CD4-positive, alpha-beta T cell (primary cell): ENCODE data around the gene PRDM16. TPM values are rescaled to one million over a fixed set of nuclear protein-coding genes. Genes with fewer than 3 reads are reported as not detected.

ENCODE experiments used
- ATAC-seq: fragments of 200-7000 bp; cut with Tn5 transposase; one replicate; pipeline ENCODE4 v1.10.0; 2022; ENCODE audit warnings: mild to moderate bottlenecking; ENCODE audit not compliant: poor library complexity
- CTCF ChIA-PET: fragments of 350-600 bp; sonication (Branson Sonifier 250); formaldehyde crosslinking; loops from one replicate; lab custom pipeline; 2021; ENCODE audit warnings: antibody characterized with exemption, inconsistent platforms; lab: Charles Lee
- POLR2A ChIA-PET: fragments of 350-600 bp; sonication (Branson Sonifier 250); formaldehyde crosslinking; loops from one replicate; lab custom pipeline; 2021; ENCODE audit warnings: antibody characterized with exemption, inconsistent platforms; lab: Charles Lee
- DNase-seq, 14 experiments: peaks; one replicate each; pipeline ENCODE4 v3.0.0-alpha.2; 2013 to 2020; ENCODE audit warnings: mixed read lengths in 2 of 14
- H3K27ac ChIP-seq, 2 donors: one replicate each; pipeline versions ENCODE4 v1.5.1 to v1.7.0; 2013; ENCODE audit warnings: low read length in 2 of 2, low read depth in 1 of 2, mild to moderate bottlenecking in 1 of 2
- H3K27me3 ChIP-seq, 2 experiments: 1 replicate in 1 of 2; 2 replicates in 1 of 2; pipeline versions ENCODE4 v1.6.1 to v1.7.0; 2013; ENCODE audit warnings: low read length in 2 of 2, control low read depth in 1 of 2, mild to moderate bottlenecking in 1 of 2, moderate library complexity in 1 of 2; ENCODE audit not compliant: insufficient read depth in 2 of 2, control insufficient read depth in 1 of 2
- H3K36me3 ChIP-seq: one replicate; pipeline ENCODE4 v1.6.1; 2013; ENCODE audit warnings: low read length, control low read depth; ENCODE audit not compliant: insufficient read depth
- H3K4me1 ChIP-seq: one replicate; pipeline ENCODE4 v1.6.1; 2013; ENCODE audit warnings: low read length, control low read depth; ENCODE audit not compliant: insufficient read depth
- H3K4me3 ChIP-seq: one replicate; pipeline ENCODE4 v1.5.1; 2013; ENCODE audit warnings: mild to moderate bottlenecking, low read length, moderate library complexity
- H3K9me3 ChIP-seq, 2 experiments: 1 replicate in 1 of 2; 2 replicates in 1 of 2; pipeline versions ENCODE4 v1.6.1 to v1.7.0; 2013; ENCODE audit warnings: low read length in 2 of 2, mild to moderate bottlenecking in 2 of 2, control low read depth in 1 of 2, moderate library complexity in 1 of 2; ENCODE audit not compliant: control insufficient read depth in 1 of 2, insufficient read depth in 1 of 2
- H3K27ac Mint-ChIP-seq: one replicate; pipeline ENCODE4 v1.8.0; 2020; ENCODE audit warnings: mixed read lengths
- H3K27me3 Mint-ChIP-seq: one replicate; pipeline ENCODE4 v1.8.0; 2021; ENCODE audit warnings: mixed read lengths
- H3K36me3 Mint-ChIP-seq: one replicate; pipeline ENCODE4 v1.8.0; 2021; ENCODE audit warnings: low read depth, mixed read lengths
- H3K4me1 Mint-ChIP-seq: one replicate; pipeline ENCODE4 v1.8.0; 2021; ENCODE audit warnings: low read depth, mixed read lengths
- H3K4me3 Mint-ChIP-seq: one replicate; pipeline ENCODE4 v1.8.0; 2020; ENCODE audit warnings: mild to moderate bottlenecking, mixed read lengths
- H3K9me3 Mint-ChIP-seq: one replicate; pipeline ENCODE4 v1.8.0; 2020; ENCODE audit warnings: mixed read lengths
- CTCF ChIP-seq: fragments of 200-600 bp; IDR thresholded peaks from one replicate; pipeline ENCODE4 v1.8.0; 2022; ENCODE audit warnings: antibody characterized with exemption, mild to moderate bottlenecking
- intact Hi-C, 2 experiments: fragments of 100-400 bp; cut with DNase I in 1 of 2; cut with micrococcal nuclease in 1 of 2; formaldehyde crosslinking; loops; one replicate each; pipeline versions ENCODE4 v1.15.1 to v1.9.0; 2023 to 2025; cut with DNase I, micrococcal nuclease
- total RNA-seq, 174 experiments: library from RNA in 2 of 174; stranded (reverse) in 2 of 174; gene quantifications; one replicate each; pipeline ENCODE4 v1.2.3 and lab custom pipeline; 2021 to 2026

The PRDM16 gene
- total RNA-seq, 2 experiments from 2014 or later = not detected

GRCh38 chr1:3061566-3061965 lies 7.4 kb upstream of the PRDM16 start:
- Histone ChIP-seq H3K4me3 (no peak overlapping the region), H3K9me3 (peaks cover 0 to 4% of the 10 kb centered on the region in 2 experiments), H3K4me1 (no peaks in the 10 kb centered on the region), H3K27ac (no peak overlapping the region), H3K27me3 (peaks cover 8 to 12% of the 10 kb centered on the region in 2 experiments), H3K36me3 (no peaks in the 10 kb centered on the region)
- H3K9me3 Mint-ChIP-seq = no peaks in the 10 kb centered on the region
- H3K4me1 Mint-ChIP-seq = no peaks in the 10 kb centered on the region
- POLR2A ChIA-PET = no interaction called here
- ATAC-seq = no peak
- intact Hi-C loops = no loop called here
- DNase-seq = no peak
- no peak overlapping the region for H3K27ac Mint-ChIP-seq
- H3K4me3 Mint-ChIP-seq = no peak overlapping the region
- H3K36me3 Mint-ChIP-seq = no peaks in the 10 kb centered on the region
- TF ChIP-seq CTCF = no peak
- CTCF ChIA-PET = no interaction called here
- peaks cover 10% of the 10 kb centered on the region for H3K27me3 Mint-ChIP-seq

- no peak overlapping the region for H3K27ac Mint-ChIP-seq
- DNase-seq = no peak
- H3K4me1 Mint-ChIP-seq = no peaks in the 10 kb centered on the region
Observed at GRCh38 chr1:3061981-3062615, 6.9 kb upstream of the PRDM16 start.

DNA sequence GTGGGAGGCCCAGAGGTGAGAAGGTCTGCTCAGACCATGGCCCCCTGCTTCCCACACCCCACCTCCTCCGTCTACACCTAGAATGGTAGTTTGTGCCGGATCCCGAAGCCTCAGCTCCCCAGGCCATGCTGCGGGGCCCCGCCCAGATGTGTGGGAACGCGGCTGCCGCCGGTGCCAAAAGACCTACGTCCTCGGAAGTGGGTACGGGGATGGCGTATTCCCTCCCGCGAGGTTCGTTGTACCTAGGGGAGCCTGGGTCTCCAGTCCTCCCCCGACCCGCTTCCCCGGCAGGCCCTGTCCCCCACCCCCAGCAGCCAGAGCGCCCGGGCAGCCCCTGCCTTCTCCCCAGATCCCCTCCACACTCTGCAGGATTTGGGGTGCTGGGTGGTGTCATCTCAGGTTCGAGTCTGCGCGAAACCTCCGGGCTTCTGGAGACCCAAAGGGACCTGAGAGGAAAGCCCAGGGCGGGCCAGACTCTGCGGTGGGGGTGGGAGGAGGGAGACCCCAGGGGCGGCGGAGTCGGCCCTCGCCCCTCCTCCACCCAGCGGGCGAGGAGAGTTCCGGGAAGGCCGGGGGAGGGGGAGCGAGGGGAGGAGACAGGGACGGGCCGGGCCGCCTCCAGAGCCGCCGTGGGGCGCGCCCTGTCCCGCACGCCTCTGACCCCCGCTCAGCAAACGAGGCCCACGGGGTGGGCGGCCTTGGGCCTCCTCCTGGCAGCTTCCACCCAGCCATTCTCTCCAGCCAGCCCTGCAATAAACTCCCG lies 6.2 kb upstream of the PRDM16 start:
- no peak for ATAC-seq
- Histone ChIP-seq H3K4me3 (no peak overlapping the region), H3K9me3 (peaks cover 0 to 12% of the 10 kb centered on the region in 2 experiments), H3K4me1 (peaks cover 2% of the 10 kb centered on the region), H3K27ac (no peak overlapping the region), H3K27me3 (peaks cover 16 to 24% of the 10 kb centered on the region in 2 experiments), H3K36me3 (no peaks in the 10 kb centered on the region)
- ChIA-PET POLR2A (no interaction called here), CTCF (no interaction called here)
- Mint-ChIP-seq H3K27me3 (peaks cover 10% of the 10 kb centered on the region), H3K27ac (no peak overlapping the region), H3K9me3 (no peaks in the 10 kb centered on the region), H3K4me1 (no peaks in the 10 kb centered on the region), H3K4me3 (no peak overlapping the region), H3K36me3 (no peaks in the 10 kb centered on the region)
- intact Hi-C loops = no loop called here
- no peak for DNase-seq
- TF ChIP-seq CTCF = no peak

More at GRCh38 chr1:3061981-3062615, 6.9 kb upstream of the PRDM16 start:
- Histone ChIP-seq H3K9me3 (peaks cover 0 to 9% of the 10 kb centered on the region in 2 experiments), H3K27me3 (peaks cover 12 to 17% of the 10 kb centered on the region in 2 experiments), H3K4me3 (no peak overlapping the region), H3K27ac (no peak overlapping the region), H3K4me1 (no peaks in the 10 kb centered on the region), H3K36me3 (no peaks in the 10 kb centered on the region)
- intact Hi-C loops = no loop called here
- ChIA-PET CTCF (no interaction called here), POLR2A (no interaction called here)
- Mint-ChIP-seq H3K4me3 (no peak overlapping the region), H3K27me3 (peaks cover 10% of the 10 kb centered on the region), H3K9me3 (no peaks in the 10 kb centered on the region), H3K36me3 (no peaks in the 10 kb centered on the region)
- no peak for TF ChIP-seq CTCF
- ATAC-seq = no peak
